ENCODE results near the gene CBX8. TPM values are rescaled to one million over a fixed set of nuclear protein-coding genes. Genes with fewer than 3 reads are reported as not detected.

CBX8 gene
- total and polyA plus RNA-seq, 2 of the 13 experiments (the other 11 are each of a cell fraction or from before 2014, with no cell fraction given) = 0.34 to 12.6 TPM

- TF ChIP-seq ZNF367 (CRISPR knock-in tag; IDR thresholded peaks at IDR 0.05; ENCODE audit: borderline replicate concordance) (0 out of 2 replicates have a peak, but pooled peaks have one; percentile 69), POGK (CRISPR knock-in tag; conservative IDR thresholded peaks at IDR 0.05) (peak; percentile 16; the same call in 1 of the 2 replicates), KMT2B (CRISPR knock-in tag; IDR thresholded peaks at IDR 0.05) (no peak), IKZF4 (CRISPR knock-in tag; IDR thresholded peaks at IDR 0.05; ENCODE audit: borderline replicate concordance, low read depth, not compliant biosample characterization) (no peak), ZNF503 (CRISPR knock-in tag; IDR thresholded peaks at IDR 0.05) (no peak), ZNF484 (CRISPR knock-in tag; IDR thresholded peaks at IDR 0.05; ENCODE audit: borderline replicate concordance, low read depth) (no peak), FOXC1 (CRISPR knock-in tag; IDR thresholded peaks at IDR 0.05; ENCODE audit: borderline replicate concordance) (no peak; the same call in 1 of the 2 replicates), ZNF101 (CRISPR knock-in tag; IDR thresholded peaks at IDR 0.05; ENCODE audit: borderline replicate concordance, low read depth) (no peak), HNRNPH1 (optimal IDR thresholded peaks at IDR 0.05; ENCODE audit: low read depth, low read length) (no peak), ZMYM2 (CRISPR knock-in tag; IDR thresholded peaks at IDR 0.05) (no peak), ZNF549 (CRISPR knock-in tag; IDR thresholded peaks at IDR 0.05) (no peak), ZNF724P (CRISPR knock-in tag; IDR thresholded peaks at IDR 0.05; ENCODE audit: borderline replicate concordance) (0 out of 2 replicates have a peak, but pooled peaks have one; percentile 53), ZNF672 (CRISPR knock-in tag; IDR thresholded peaks at IDR 0.05) (no peak), ZNF550 (CRISPR knock-in tag; IDR thresholded peaks at IDR 0.05; ENCODE audit: borderline replicate concordance) (no peak), AKAP8 (CRISPR knock-in tag; IDR thresholded peaks at IDR 0.05) (no peak; the same call in 1 of the 2 replicates), CBX1 (IDR thresholded peaks at IDR 0.05; ENCODE audit: low read depth) (no peak), ZNF264 (CRISPR knock-in tag; IDR thresholded peaks at IDR 0.05) (no peak), CBX5 (CRISPR knock-in tag; IDR thresholded peaks at IDR 0.05; ENCODE audit: borderline replicate concordance) (no peak; the same call in 1 of the 2 replicates)
- TF ChIP-seq, protein P1, sequence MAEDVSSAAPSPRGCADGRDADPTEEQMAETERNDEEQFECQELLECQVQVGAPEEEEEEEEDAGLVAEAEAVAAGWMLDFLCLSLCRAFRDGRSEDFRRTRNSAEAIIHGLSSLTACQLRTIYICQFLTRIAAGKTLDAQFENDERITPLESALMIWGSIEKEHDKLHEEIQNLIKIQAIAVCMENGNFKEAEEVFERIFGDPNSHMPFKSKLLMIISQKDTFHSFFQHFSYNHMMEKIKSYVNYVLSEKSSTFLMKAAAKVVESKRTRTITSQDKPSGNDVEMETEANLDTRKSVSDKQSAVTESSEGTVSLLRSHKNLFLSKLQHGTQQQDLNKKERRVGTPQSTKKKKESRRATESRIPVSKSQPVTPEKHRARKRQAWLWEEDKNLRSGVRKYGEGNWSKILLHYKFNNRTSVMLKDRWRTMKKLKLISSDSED (CRISPR knock-in tag; IDR thresholded peaks at IDR 0.05) = no peak
- TF ChIP-seq, protein P2, sequence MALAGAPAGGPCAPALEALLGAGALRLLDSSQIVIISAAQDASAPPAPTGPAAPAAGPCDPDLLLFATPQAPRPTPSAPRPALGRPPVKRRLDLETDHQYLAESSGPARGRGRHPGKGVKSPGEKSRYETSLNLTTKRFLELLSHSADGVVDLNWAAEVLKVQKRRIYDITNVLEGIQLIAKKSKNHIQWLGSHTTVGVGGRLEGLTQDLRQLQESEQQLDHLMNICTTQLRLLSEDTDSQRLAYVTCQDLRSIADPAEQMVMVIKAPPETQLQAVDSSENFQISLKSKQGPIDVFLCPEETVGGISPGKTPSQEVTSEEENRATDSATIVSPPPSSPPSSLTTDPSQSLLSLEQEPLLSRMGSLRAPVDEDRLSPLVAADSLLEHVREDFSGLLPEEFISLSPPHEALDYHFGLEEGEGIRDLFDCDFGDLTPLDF (CRISPR knock-in tag; IDR thresholded peaks at IDR 0.05) = no peak
Observed at GRCh38 chr17:79836972-79837887, 40.4 kb upstream of the CBX8 start (continued).

Measured in HepG2 (cell line).